Testis (tissue), 5 donors: ENCODE results near the gene KLHL6. TPM values are rescaled to one million over a fixed set of nuclear protein-coding genes. Genes with fewer than 3 reads are reported as not detected.

Experiments used
- DNase-seq: peaks from one replicate; pipeline ENCODE4 v3.0.0-alpha.2; 2019
- H3K27ac ChIP-seq, 2 donors: fragments of 200-600 bp; sonication (generic); one replicate each; pipeline ENCODE4 v1.5.1; 2019
- H3K27me3 ChIP-seq: fragments of 200-600 bp; sonication (generic); one replicate; pipeline ENCODE4 v1.5.1; 2019
- H3K36me3 ChIP-seq: fragments of 200-600 bp; sonication (generic); one replicate; pipeline ENCODE4 v1.5.1; 2017; ENCODE audit warnings: low read depth; ENCODE audit errors: missing control alignments
- H3K4me1 ChIP-seq: fragments of 200-600 bp; sonication (generic); one replicate; pipeline ENCODE4 v1.5.1; 2019
- H3K4me3 ChIP-seq, 2 donors: fragments of 200-600 bp; sonication (generic); one replicate each; pipeline ENCODE4 v1.5.1; 2017 to 2019
- H3K9me3 ChIP-seq: fragments of 200-600 bp; sonication (generic); one replicate; pipeline ENCODE4 v1.5.1; 2017
- POLR2A ChIP-seq: fragments of 450-650 bp; IDR thresholded peaks from one replicate; pipeline ENCODE4 v1.6.1; 2017; ENCODE audit warnings: antibody characterized with exemption, mild to moderate bottlenecking, moderate library complexity
- WGBS, 2 donors: methylation state at CpG; one replicate each; pipeline ENCODE4 v1.1.5; 2018; 5-methylcytosine and 5-hydroxymethylcytosine counted together
- intact Hi-C: fragments of 100-400 bp; cut with DNase I; formaldehyde crosslinking; loops from one replicate; pipeline ENCODE4 v1.15.1; 2023; ENCODE audit warnings: low total_unique reads
- long read RNA-seq, 2 donors: transcript quantifications; one replicate each; lab custom pipeline, GENCODE V29; 2026
- polyA plus RNA-seq: library from polyadenylated mRNA; stranded (reverse); fragments of 350-450 nt; fragmentation: Illumina TruSeq; extraction: RNeasy Lipid Tissue Mini Kit (QIAGEN cat#74804); gene quantifications from one replicate; pipeline ENCODE4 v1.2.3, GENCODE V29; 2014; ENCODE audit warnings: low read depth, low replicate concordance; ENCODE audit not compliant: insufficient read depth
- total RNA-seq, 2 donors: library from RNA; depleted of rRNA; stranded (reverse); fragments of >200 nt; gene quantifications; one replicate each; pipeline ENCODE4 v1.2.3, GENCODE V29; 2016
- TF ChIP-seq, protein P1 (sequence below), 3 experiments: fragments of 450-650 bp in 2 of 3; fragments of 200-600 bp in 1 of 3; sonication (generic) in 1 of 3; IDR thresholded peaks; one replicate each; pipeline ENCODE4 v1.5.1; 2016 to 2019; ENCODE audit warnings: antibody characterized with exemption in 3 of 3, mild to moderate bottlenecking in 2 of 3, moderate library complexity in 1 of 3

Gene KLHL6, protein sequence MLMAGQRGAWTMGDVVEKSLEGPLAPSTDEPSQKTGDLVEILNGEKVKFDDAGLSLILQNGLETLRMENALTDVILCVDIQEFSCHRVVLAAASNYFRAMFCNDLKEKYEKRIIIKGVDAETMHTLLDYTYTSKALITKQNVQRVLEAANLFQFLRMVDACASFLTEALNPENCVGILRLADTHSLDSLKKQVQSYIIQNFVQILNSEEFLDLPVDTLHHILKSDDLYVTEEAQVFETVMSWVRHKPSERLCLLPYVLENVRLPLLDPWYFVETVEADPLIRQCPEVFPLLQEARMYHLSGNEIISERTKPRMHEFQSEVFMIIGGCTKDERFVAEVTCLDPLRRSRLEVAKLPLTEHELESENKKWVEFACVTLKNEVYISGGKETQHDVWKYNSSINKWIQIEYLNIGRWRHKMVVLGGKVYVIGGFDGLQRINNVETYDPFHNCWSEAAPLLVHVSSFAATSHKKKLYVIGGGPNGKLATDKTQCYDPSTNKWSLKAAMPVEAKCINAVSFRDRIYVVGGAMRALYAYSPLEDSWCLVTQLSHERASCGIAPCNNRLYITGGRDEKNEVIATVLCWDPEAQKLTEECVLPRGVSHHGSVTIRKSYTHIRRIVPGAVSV
- total RNA-seq (1 to 10 TPM in 1 of 2 donors, under 1 TPM in 1; 0.55 to 1.5 TPM), polyA plus RNA-seq (1.4 TPM)
- long read RNA-seq, donor 1, result 0 reads
- long read RNA-seq, donor 2, result 0 reads

DNA sequence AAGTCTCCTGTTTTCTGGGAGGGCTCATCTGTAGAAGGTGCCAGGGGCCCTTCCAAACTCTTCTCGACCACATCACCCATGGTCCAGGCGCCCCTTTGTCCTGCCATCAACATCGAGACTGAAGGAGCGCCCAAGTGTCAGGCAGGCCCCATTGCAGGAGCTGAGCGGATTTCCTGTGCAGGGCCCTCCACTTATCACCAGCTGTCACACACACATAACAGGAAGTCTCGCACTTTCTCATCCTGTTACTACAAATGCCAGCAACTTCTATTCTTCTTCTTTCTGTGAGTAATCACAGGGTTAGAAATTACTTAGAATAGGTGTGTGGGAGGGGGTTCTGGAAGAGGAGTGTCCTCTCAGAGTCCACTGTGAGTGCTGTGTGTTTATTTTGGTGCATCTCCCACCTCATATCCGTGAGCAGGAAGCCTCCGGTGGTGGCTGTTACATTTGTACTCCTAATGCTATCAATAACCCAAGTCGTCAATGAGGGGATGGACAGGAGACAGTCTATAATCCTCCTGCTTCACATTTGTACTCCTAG, at the start of gene KLHL6:
Gene KLHL6, minus strand, starts transcription at position 166 of the 541 bp plus-strand sequence. Its CDS starts 53 bp downstream, at position 113.
- no peaks in the 10 kb centered on the region for H3K36me3 ChIP-seq
- intact Hi-C loops, result no loop called here
- H3K9me3 ChIP-seq, result no peaks in the 10 kb centered on the region
- peak; percentile 25 for DNase-seq
- TF ChIP-seq, protein P1, sequence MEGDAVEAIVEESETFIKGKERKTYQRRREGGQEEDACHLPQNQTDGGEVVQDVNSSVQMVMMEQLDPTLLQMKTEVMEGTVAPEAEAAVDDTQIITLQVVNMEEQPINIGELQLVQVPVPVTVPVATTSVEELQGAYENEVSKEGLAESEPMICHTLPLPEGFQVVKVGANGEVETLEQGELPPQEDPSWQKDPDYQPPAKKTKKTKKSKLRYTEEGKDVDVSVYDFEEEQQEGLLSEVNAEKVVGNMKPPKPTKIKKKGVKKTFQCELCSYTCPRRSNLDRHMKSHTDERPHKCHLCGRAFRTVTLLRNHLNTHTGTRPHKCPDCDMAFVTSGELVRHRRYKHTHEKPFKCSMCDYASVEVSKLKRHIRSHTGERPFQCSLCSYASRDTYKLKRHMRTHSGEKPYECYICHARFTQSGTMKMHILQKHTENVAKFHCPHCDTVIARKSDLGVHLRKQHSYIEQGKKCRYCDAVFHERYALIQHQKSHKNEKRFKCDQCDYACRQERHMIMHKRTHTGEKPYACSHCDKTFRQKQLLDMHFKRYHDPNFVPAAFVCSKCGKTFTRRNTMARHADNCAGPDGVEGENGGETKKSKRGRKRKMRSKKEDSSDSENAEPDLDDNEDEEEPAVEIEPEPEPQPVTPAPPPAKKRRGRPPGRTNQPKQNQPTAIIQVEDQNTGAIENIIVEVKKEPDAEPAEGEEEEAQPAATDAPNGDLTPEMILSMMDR (IDR thresholded peaks at IDR 0.05), result no peak
- TF ChIP-seq POLR2A, result no peak
- no peaks in the 10 kb centered on the region for H3K4me1 ChIP-seq
- WGBS, 2 donors, result 67 to 72% methylated on average over 8 to 9 of the region's 9 CpGs
- no peaks in the 10 kb centered on the region for H3K27me3 ChIP-seq
- H3K4me3 ChIP-seq, result no peak within 1 kb of the TSS
- no peak within 1 kb of the TSS for H3K27ac ChIP-seq

DNA sequence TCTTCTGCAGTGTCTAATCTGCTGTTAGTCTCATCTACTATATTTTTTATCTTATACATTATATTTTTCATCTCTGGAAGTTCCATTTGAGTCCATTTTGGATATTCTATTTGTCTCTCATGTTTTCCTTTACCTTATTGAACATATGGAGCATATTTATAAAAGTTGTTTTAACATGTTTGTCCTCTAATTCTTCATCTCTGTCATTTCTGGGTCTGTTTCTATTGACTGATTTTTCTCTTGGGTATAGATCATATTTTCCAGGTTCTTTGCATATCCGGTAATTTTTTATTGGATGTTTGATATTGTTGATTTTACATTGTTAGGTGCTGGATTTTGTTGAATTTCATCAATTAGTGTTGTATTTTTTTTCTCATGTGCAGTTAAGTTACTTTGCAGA, 42.5 kb upstream of the KLHL6 start:
- intact Hi-C loops, result no loop called here

DNA sequence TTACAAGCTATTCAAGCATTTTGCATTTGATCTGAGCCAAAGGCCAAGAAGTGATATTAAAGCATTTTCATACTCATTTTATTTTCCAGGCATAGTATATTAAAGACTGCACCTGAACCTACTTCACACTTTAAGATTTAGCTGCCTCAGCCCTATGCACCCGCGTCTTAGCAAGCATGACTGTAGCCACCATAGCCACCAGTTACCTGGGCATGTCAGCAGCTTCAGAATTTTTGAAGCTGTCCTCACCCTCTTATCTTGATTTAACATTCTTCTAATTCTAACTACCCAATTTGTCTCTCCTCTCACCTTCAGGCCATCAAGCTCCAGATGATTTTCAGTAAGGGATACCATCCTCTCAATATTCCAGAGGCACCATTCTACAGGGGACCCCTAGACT, 39.1 kb upstream of the KLHL6 start:
- intact Hi-C loops, result no loop called here
- Histone ChIP-seq H3K27ac (no peak overlapping the region), H3K36me3 (no peaks in the 10 kb centered on the region), H3K4me3 (no peak overlapping the region), H3K9me3 (no peaks in the 10 kb centered on the region), H3K27me3 (no peaks in the 10 kb centered on the region), H3K4me1 (no peaks in the 10 kb centered on the region)
- no peak for TF ChIP-seq POLR2A
- TF ChIP-seq, protein P1 (IDR thresholded peaks at IDR 0.05), result no peak
- no peak for DNase-seq
- 100% methylated on average over 2 of the region's 2 CpGs for WGBS, 2 donors

More for the DNA sequence above, 42.5 kb upstream of the KLHL6 start:
- 35 to 77% methylated on average over 1 of the region's 1 CpG for WGBS, 2 donors
- H3K4me1 ChIP-seq, result no peaks in the 10 kb centered on the region
- no peak overlapping the region for H3K27ac ChIP-seq
- no peak for DNase-seq
- H3K36me3 ChIP-seq, result no peaks in the 10 kb centered on the region
- H3K4me3 ChIP-seq, result no peak overlapping the region
- no peaks in the 10 kb centered on the region for H3K9me3 ChIP-seq
- no peaks in the 10 kb centered on the region for H3K27me3 ChIP-seq
- no peak for TF ChIP-seq POLR2A
- TF ChIP-seq, protein P1 (IDR thresholded peaks at IDR 0.05), result no peak

DNA sequence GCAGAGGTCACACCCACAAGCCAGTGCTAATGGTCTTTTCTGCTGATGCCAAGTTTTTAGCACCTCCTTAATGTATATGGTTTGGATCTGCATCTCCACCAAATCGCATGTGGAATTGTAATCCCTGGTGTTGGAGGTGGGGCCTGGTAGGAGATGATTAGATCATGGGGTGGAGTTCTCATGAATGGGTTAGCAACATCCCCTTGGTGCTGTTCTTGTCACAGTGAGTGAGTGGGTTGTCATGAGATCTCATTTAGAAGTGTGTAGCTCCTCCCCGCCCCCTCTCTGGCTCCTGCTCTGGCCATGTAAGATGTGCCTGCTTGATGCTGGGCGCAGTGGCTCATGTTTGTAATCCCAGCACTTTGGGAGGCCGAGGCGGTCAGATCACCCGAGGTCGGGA, 37.3 kb upstream of the KLHL6 start:
- no peak overlapping the region for H3K27ac ChIP-seq
- intact Hi-C loops, result no loop called here
- no peaks in the 10 kb centered on the region for H3K27me3 ChIP-seq
- no peak overlapping the region for H3K4me3 ChIP-seq
- H3K36me3 ChIP-seq, result no peaks in the 10 kb centered on the region
- no peaks in the 10 kb centered on the region for H3K4me1 ChIP-seq
- DNase-seq, result no peak
- no peaks in the 10 kb centered on the region for H3K9me3 ChIP-seq
- 92 to 97% methylated on average over 3 to 7 of the region's 7 CpGs for WGBS, 2 donors
- no peak for TF ChIP-seq POLR2A
- TF ChIP-seq, protein P1 (IDR thresholded peaks at IDR 0.05), result no peak
